Fibroblast of skin of abdomen (primary cell): Measurements from ENCODE around the gene PTPRU. TPM values are rescaled to one million over a fixed set of nuclear protein-coding genes. Genes with fewer than 3 reads are reported as not detected.

ENCODE experiments used
- DNase-seq: peaks from one replicate; pipeline ENCODE4 v3.0.0-alpha.2; 2013
- polyA plus RNA-seq, 2 experiments: library from polyadenylated mRNA; unstranded; fragments of 120-200 nt; gene quantifications; one replicate each; pipeline ENCODE4 v1.2.1, GENCODE V29; 2013; ENCODE audit not compliant: insufficient read length in 2 of 2

Gene PTPRU
- 35.6 TPM for polyA plus RNA-seq (2013, experiment 1 of 2; ENCODE audit: insufficient read length)
- polyA plus RNA-seq (2013, experiment 2 of 2; ENCODE audit: insufficient read length) = 34.7 TPM

DNA sequence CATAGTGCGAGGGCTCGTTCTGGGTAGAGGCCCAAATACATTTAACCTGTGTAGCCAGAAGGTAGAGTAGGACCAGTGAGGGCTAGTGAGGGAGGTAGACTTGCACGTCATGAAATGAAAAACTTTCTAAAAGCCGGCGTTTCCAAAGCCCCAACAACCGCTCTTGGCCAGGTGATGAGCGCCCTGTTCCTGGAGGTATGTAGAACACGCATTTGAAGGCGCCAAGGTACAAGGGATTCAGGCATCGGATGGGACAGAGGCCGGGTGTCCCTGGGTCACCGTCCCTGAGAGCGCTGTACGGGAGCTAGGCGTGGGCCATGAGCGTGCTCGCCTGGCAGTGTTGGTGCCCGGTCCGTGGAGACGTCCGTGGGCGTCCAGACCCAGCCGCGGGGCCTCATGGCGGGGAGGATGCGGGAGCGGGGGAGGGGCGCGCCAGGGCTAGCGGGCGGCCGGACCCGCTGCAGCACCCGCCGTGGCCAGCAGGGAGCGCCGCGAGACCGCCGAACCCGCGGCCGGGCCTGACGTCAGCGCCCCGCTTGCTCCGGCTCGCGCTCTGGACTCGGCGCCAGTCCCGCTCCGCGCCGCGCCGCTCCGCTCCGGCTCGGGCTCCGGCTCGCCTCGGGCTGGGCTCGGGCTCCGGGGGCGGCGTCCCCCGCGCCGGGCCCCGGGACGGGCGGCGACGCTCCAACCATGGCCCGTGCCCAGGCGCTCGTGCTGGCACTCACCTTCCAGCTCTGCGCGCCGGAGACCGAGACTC is at the start of gene PTPRU:
TSS of gene PTPRU (plus strand) at position 568 of the 757 bp plus-strand sequence. CDS start at position 691, 123 bp downstream.
- peak; percentile 69 for DNase-seq

DNA sequence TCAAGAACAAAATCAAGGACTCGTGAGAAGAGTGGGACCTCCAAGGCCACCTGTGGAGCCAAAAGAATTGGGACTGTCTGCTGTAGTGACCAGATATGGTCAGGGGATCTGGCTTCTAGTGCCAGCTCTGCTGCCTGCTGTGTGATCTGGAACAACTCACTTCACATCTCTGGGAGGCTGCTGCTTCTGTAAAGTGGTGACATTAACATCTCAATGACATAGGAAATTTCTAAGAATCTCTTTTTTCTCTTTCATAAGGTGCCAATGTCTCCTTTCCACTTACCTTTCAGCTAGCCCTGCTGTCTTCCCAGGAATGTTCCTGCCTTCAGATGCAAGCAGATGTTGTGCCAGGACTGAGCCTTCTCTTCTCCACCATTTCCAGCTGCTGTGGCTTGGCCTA is 49.6 kb upstream of the PTPRU start:
- no peak for DNase-seq

- DNase-seq = no peak
Observed at GRCh38 chr1:29190718-29191117, 45.6 kb upstream of the PTPRU start.

GRCh38 chr1:29193879-29194455 is 42.4 kb upstream of the PTPRU start:
- DNase-seq = no peak

GRCh38 chr1:29195881-29196291 is 40.4 kb upstream of the PTPRU start:
- DNase-seq = no peak

- DNase-seq = peak; percentile 93
Observed at GRCh38 chr1:29196863-29197589, 39.3 kb upstream of the PTPRU start.

DNA sequence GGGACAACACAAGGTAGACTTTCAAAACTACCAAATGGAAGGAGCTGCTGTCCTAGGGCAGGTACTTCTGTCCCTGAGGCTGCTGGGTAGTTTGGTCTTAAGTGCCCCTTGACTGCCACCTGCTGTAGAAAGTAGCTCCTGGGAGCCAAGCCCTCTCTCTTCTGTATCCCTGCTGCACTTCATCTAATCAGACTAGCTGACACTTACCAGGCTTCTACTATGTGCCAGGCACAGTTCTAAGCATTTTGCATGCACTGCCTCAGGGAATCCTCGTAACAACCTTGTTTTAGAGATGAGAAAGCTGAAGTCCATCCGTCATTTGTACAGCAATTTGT is 38.8 kb upstream of the PTPRU start:
- peak; percentile 29 for DNase-seq

GRCh38 chr1:29197993-29198392 is 38.3 kb upstream of the PTPRU start:
- no peak for DNase-seq

GRCh38 chr1:29200906-29201594 is 35.3 kb upstream of the PTPRU start:
- DNase-seq = peak; percentile 51

GRCh38 chr1:29201595-29202051 is 34.7 kb upstream of the PTPRU start:
- DNase-seq = peak; percentile 28

DNA sequence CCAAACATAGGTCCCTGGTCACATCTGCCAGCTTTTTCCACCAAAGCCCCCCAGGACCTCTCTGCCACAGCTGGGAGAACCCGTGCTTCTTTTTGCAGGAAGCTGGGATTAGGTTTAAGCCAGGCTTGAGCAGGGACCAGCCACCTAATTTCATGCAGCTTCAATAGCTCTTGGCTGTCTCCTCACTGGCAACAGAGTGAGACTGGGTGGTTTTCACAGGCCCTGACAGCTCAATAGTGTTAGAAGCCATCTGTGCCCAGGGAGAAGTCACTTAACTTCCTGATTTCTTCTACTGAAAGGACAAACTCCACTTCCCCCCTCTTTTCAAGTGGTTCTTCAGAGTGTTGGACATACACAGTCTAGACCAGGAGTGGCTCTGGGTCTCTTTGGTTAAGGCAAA is 34.3 kb upstream of the PTPRU start:
- DNase-seq = no peak

- DNase-seq = peak; percentile 97
Observed at GRCh38 chr1:29202584-29203340, 33.6 kb upstream of the PTPRU start.

- no peak for DNase-seq
Observed at GRCh38 chr1:29208442-29208841, 27.9 kb upstream of the PTPRU start.

DNA sequence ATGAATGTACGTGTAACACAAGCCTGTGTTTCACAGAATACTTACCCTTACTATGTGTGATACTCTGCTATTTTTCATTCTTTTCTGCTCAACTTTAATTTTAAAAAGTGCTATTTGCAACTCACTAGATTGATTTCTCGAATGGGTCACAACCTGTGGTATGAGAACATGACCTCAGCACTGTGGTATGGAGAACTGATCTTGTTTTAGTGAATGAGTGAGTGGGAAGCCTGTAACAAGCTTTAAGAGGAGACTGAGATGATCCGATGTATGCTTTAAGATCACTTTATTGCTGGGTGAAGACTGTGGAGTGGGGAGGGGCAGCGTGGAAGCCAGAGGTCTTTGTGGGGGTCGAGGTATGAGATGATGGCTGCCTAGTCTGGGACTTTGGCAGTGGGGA is 27.1 kb upstream of the PTPRU start:
- peak; percentile 51 for DNase-seq

DNA sequence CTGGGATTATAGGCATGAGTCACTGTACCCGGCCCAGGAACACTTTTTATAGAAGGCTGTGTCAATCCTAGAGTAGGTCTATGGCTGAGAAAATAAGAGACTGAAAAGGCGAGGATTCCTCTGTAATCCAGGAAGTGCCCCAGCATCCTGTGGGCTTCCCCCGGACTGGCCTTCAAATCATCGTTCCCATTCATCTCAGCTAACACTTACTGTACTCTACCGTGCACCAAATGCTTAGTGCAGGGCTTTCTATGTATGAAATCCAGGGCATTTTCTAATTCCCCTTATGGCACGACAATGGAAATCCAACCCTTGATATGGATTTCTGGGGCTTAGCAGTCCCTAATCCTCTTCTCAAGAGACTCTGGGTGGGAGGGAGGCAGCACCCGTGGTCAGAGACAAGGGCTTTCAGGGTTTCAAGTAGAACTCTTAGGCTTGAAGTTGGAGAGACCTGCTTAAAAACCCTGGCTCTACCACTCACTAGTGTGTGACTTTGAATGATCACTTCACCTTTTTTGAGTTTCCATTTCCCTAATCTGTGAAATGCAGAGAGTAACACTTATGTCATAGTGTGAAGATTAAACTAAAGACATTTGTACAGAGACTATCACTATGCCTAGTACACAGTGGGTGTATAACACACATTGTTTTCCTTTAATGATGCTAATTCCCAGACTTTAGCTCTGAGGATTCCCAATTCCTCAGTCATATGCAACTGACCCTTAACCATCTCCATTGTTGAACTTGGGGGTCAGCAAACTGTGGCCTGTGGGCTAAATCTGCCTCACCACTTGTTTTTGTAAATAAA is 25.8 kb upstream of the PTPRU start:
- no peak for DNase-seq

- no peak for DNase-seq
Observed at GRCh38 chr1:29211086-29212030, 25.0 kb upstream of the PTPRU start.

DNA sequence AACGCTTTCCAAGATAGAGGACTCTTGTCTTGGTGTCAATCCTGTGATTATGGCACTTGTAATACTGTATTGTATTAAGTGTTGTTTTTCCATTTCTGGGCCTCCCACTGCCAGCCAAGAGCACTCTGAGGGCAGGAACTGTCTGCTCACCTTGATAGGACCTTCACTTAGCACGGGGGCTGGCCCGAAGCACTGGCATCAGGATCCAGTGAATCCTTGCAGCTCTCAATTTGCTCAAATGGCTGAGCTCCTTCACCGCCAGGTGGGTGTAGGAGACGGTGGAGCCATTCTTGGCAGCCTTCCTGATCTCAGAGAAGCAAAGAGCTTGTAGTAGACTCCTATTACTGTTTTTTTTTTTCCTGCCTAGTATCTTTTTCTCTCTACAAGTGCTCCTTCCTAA is 23.3 kb upstream of the PTPRU start:
- DNase-seq = no peak

DNA sequence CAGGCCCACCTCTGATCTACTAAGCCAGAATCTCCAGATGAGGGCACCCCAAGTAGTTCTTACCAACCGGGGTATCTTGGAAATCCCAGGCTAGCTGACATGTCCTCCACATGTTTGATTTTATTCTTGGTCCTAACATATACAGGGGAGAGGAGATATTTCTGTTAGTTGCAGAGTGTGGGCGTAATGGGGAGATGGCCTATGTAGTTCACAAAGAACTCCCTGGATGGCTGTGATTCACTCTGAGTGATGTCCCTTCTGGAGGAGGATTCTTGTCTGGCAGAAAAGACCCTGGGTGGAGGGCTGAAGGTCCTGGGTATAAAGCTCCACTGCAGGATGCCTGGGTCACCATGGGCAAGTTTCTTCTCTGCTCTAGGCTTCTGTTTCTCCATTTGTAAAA is 18.7 kb upstream of the PTPRU start:
- DNase-seq = no peak

DNA sequence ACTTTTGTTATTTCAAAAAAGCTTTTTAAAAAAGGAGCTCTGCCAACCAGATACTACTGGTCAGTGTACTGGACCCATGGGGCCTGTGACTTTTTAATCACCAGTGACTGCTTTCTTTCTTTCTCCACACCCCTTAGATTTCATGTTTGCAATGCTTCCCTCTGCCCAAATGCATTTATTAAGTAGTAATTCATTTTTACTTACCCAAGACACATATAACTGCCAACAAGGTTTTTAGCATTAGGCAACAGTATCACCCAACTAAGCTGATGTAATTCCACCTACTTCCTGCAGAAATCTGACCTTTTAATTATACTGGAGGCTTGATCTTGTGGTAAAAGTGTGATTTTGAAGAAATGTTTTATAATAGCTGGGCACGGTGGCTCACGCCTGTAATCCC is 18.1 kb upstream of the PTPRU start:
- no peak for DNase-seq

DNA sequence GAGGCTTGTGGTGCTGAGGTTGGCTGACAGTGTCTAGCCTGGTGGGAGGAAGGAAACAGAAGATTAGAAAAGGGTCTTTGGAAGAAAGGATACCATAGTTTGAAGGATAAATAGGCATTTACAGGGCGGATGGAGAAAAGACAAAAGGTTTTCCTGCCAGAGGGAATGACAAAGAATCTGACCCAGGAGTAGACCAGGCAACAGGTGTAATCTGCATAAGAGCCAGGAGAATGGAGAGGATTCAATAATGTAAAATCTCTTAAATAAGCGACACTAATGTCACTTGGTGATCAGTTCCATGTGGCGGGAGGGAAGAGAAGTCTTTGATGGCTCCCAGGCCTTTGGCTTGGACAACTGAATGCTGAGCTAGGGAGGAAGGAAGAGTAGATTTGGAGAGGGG is 15.0 kb upstream of the PTPRU start:
- no peak for DNase-seq
